Subcutaneous adipose tissue (tissue), 4 donors: ENCODE measurements around the gene TNFRSF4. TPM values are rescaled to one million over a fixed set of nuclear protein-coding genes. Genes with fewer than 3 reads are reported as not detected.

ENCODE experiments used
- CTCF ChIP-seq: fragments of 450-650 bp; IDR thresholded peaks from one replicate; pipeline ENCODE4 v1.5.1; 2016; ENCODE audit warnings: low read depth, mild to moderate bottlenecking, control low read depth, antibody characterized with exemption, moderate library complexity
- total RNA-seq, 4 donors: library from RNA; depleted of rRNA; stranded (reverse); fragments of >200 nt; gene quantifications; one replicate each; pipeline ENCODE4 v1.1.0, GENCODE V29; 2016

Gene TNFRSF4
- total RNA-seq: 1 to 10 TPM in 2 of 4 donors, under 1 TPM in 1, not detected in 1; 0.68 to 4.7 (median 1.6) TPM

- TF ChIP-seq CTCF: no peak
Observed at GRCh38 chr1:1213345-1214265, at the start of gene TNFRSF4. Gene TNFRSF4, minus strand, starts transcription at chr1:1214153. Its CDS starts 26 bp downstream, at chr1:1214127.

GRCh38 chr1:1262758-1263157 is 48.8 kb upstream of the TNFRSF4 start:
- TF ChIP-seq CTCF: no peak

- TF ChIP-seq CTCF: no peak
Observed at GRCh38 chr1:1262071-1262470, 48.1 kb upstream of the TNFRSF4 start.

GRCh38 chr1:1260843-1261560 is 47.0 kb upstream of the TNFRSF4 start:
- TF ChIP-seq CTCF: no peak

- no peak for TF ChIP-seq CTCF
Observed at GRCh38 chr1:1259951-1260600, 46.1 kb upstream of the TNFRSF4 start.

GRCh38 chr1:1259540-1259939 is 45.6 kb upstream of the TNFRSF4 start:
- no peak for TF ChIP-seq CTCF

- no peak for TF ChIP-seq CTCF
Observed at GRCh38 chr1:1259119-1259488, 45.2 kb upstream of the TNFRSF4 start.
